Nucleus accumbens (tissue), 56 donors: Measurements from ENCODE around the gene TMIGD2.
"Not testable (repeated sequence)": the region's sequence is repeated elsewhere in the genome, so short reads cannot be mapped to it uniquely, and the experiment has no call there.

Source experiments
- DNase-seq, 56 donors: peaks; one replicate each; lab custom pipeline; 2025; lab: John Stamatoyannopoulos, UW

The TMIGD2 gene

GRCh38 chr19:4302243-4302640 lies at the start of gene TMIGD2:
Gene TMIGD2 (minus strand): TSS chr19:4302389. CDS start chr19:4302385, 4 bp downstream.
- no peak for DNase-seq

GRCh38 chr19:4350726-4351125 lies 48.5 kb upstream of the TMIGD2 start:
- DNase-seq = no peak

GRCh38 chr19:4350111-4350510 lies 47.9 kb upstream of the TMIGD2 start:
- DNase-seq = no peak

GRCh38 chr19:4349225-4349624 lies 47.0 kb upstream of the TMIGD2 start:
- DNase-seq = not testable (repeated sequence)

GRCh38 chr19:4347521-4347920 lies 45.3 kb upstream of the TMIGD2 start:
- no peak for DNase-seq

GRCh38 chr19:4346020-4346383 lies 43.8 kb upstream of the TMIGD2 start:
- no peak for DNase-seq

- DNase-seq = no peak
Observed at GRCh38 chr19:4345342-4346019, 43.3 kb upstream of the TMIGD2 start.

GRCh38 chr19:4343370-4344307 lies 41.5 kb upstream of the TMIGD2 start, which contains the start of gene MPND:
Gene MPND (plus strand): TSS chr19:4343562. CDS start chr19:4343594, 32 bp downstream.
- peak in 54 of 56 donors; percentile 68 to 98 (median 90) for DNase-seq

- DNase-seq = peak; percentile 83 to 99 (median 96)
Observed at GRCh38 chr19:4342615-4343369, 40.6 kb upstream of the TMIGD2 start.

GRCh38 chr19:4342314-4342614 lies 40.1 kb upstream of the TMIGD2 start:
- no peak for DNase-seq

- DNase-seq = no peak
Observed at GRCh38 chr19:4338441-4339355, 36.5 kb upstream of the TMIGD2 start, which contains the start of gene STAP2. Gene STAP2 (minus strand): TSS chr19:4338827. CDS start chr19:4338753, 74 bp downstream.

GRCh38 chr19:4337906-4338440 lies 35.8 kb upstream of the TMIGD2 start:
- no peak for DNase-seq

GRCh38 chr19:4334929-4335570 lies 32.9 kb upstream of the TMIGD2 start:
- no peak for DNase-seq

GRCh38 chr19:4329858-4330257 lies 27.7 kb upstream of the TMIGD2 start:
- no peak for DNase-seq

- peak in 2 of 56 donors; percentile 4 to 7 for DNase-seq
Observed at GRCh38 chr19:4328991-4329681, 26.9 kb upstream of the TMIGD2 start.

- peak; percentile 39 to 99 (median 94) for DNase-seq
Observed at GRCh38 chr19:4328243-4328990, 26.2 kb upstream of the TMIGD2 start.

GRCh38 chr19:4327877-4328242 lies 25.7 kb upstream of the TMIGD2 start:
- no peak for DNase-seq
